ENCODE data around the gene FDX2.
"Not testable (repeated sequence)": the region's sequence is repeated elsewhere in the genome, so short reads cannot be mapped to it uniquely, and the experiment has no call there.

Gene FDX2

DNA sequence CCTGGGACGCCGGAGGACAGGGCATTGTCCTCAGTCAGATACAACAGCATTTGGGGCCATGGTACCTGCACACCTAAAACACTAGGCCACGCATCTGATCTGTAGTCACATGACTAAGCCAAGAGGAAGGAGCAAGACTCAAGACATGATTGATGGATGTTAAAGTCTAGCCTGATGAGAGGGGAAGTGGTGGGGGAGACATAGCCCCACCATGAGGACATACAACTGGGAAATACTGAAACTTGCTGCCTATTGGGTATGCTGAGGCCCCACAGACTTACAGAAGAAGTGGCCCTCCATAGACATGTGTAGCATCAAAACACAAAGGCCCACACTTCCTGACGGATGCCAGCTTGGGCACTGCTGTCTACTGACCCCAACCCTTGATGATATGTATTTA, 30.4 kb downstream of the FDX2 start:
- DNase-seq (ENCODE audit: low spot score), result no peak
- TF ChIP-seq, protein P1, sequence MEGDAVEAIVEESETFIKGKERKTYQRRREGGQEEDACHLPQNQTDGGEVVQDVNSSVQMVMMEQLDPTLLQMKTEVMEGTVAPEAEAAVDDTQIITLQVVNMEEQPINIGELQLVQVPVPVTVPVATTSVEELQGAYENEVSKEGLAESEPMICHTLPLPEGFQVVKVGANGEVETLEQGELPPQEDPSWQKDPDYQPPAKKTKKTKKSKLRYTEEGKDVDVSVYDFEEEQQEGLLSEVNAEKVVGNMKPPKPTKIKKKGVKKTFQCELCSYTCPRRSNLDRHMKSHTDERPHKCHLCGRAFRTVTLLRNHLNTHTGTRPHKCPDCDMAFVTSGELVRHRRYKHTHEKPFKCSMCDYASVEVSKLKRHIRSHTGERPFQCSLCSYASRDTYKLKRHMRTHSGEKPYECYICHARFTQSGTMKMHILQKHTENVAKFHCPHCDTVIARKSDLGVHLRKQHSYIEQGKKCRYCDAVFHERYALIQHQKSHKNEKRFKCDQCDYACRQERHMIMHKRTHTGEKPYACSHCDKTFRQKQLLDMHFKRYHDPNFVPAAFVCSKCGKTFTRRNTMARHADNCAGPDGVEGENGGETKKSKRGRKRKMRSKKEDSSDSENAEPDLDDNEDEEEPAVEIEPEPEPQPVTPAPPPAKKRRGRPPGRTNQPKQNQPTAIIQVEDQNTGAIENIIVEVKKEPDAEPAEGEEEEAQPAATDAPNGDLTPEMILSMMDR (conservative IDR thresholded peaks at IDR 0.05; ENCODE audit: low read depth), result no peak
- ChIA-PET POLR2A (ENCODE audit: low non-redundant PET) (interaction anchor here (0.6 to 1.5 kb wide), 3 partner anchors 12 to 30 kb away, joined by 3 to 7 read pairs (median 4); partner anchors contain the start of gene ICAM1), CTCF (interaction anchor here (0.6 to 2.0 kb wide), 4 partner anchors 11 to 27 kb away, joined by 3 to 4 read pairs (median 4); no protein-coding TSS in a partner anchor)
- peak overlapping the region; percentile 93 for H3K27ac ChIP-seq

DNA sequence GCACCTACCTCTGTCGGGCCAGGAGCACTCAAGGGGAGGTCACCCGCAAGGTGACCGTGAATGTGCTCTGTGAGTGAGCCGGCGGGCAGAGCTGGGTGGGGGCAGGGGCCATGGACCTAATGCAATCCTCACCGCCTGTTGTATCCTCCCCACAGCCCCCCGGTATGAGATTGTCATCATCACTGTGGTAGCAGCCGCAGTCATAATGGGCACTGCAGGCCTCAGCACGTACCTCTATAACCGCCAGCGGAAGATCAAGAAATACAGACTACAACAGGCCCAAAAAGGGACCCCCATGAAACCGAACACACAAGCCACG, 30.9 kb downstream of the FDX2 start:
- H3K27ac ChIP-seq, result peak overlapping the region; percentile 93
- ChIA-PET POLR2A (ENCODE audit: low non-redundant PET) (no interaction called here), CTCF (interaction anchor here (1.2 to 2.0 kb wide), 2 partner anchors 15 to 26 kb away, joined by 4 read pairs; no protein-coding TSS in a partner anchor)
- TF ChIP-seq, protein P1 (conservative IDR thresholded peaks at IDR 0.05; ENCODE audit: low read depth), result no peak
- no peak for DNase-seq (ENCODE audit: low spot score)

DNA sequence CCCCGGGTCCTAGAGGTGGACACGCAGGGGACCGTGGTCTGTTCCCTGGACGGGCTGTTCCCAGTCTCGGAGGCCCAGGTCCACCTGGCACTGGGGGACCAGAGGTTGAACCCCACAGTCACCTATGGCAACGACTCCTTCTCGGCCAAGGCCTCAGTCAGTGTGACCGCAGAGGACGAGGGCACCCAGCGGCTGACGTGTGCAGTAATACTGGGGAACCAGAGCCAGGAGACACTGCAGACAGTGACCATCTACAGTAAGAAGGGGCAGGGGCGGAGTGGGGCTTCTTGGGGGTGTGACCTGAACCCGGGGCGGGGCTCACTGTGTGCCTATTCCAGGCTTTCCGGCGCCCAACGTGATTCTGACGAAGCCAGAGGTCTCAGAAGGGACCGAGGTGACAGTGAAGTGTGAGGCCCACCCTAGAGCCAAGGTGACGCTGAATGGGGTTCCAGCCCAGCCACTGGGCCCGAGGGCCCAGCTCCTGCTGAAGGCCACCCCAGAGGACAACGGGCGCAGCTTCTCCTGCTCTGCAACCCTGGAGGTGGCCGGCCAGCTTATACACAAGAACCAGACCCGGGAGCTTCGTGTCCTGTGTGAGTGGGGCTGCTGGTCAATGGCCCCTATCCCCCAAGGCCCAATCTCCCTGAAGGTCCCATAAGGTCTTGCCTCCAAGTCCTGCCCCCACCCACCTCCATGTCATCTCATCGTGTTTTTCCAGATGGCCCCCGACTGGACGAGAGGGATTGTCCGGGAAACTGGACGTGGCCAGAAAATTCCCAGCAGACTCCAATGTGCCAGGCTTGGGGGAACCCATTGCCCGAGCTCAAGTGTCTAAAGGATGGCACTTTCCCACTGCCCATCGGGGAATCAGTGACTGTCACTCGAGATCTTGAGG, 31.5 kb downstream of the FDX2 start:
- peak overlapping the region; percentile 93 for H3K27ac ChIP-seq
- POLR2A ChIA-PET (ENCODE audit: low non-redundant PET), result no interaction called here
- no peak for DNase-seq (ENCODE audit: low spot score)
- TF ChIP-seq, protein P1 (conservative IDR thresholded peaks at IDR 0.05; ENCODE audit: low read depth), result no peak
- CTCF ChIA-PET, result interaction anchor here (0.9 to 2.0 kb wide), 3 partner anchors 15 to 104 kb away, joined by 3 to 4 read pairs (median 4); no protein-coding TSS in a partner anchor

DNA sequence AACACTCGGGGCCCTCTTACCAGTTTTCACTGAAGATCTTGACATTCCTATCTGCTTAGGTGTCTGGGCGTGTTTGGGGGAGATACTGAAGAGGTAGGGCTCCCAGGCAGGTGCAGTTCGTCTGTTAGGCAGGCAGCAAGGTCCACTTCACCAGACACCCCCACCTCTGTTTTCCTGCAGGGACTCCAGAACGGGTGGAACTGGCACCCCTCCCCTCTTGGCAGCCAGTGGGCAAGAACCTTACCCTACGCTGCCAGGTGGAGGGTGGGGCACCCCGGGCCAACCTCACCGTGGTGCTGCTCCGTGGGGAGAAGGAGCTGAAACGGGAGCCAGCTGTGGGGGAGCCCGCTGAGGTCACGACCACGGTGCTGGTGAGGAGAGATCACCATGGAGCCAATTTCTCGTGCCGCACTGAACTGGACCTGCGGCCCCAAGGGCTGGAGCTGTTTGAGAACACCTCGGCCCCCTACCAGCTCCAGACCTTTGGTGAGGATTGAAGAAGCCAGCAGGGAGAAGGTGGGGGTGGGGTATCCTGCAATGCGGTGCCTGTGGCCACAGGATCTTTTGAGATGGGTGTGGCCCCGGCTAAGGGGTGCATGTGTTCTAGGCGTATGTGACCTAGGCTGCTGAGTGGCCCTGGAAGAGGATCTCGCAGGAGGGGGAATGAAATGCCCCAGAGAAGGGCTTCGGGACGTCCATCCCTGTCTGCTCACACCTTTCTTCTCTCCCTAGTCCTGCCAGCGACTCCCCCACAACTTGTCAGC, 32.3 kb downstream of the FDX2 start:
- ChIA-PET CTCF (interaction anchor here (0.9 to 2.0 kb wide), 2 partner anchors 25 to 105 kb away, joined by 3 to 4 read pairs; no protein-coding TSS in a partner anchor), POLR2A (ENCODE audit: low non-redundant PET) (no interaction called here)
- no peak for DNase-seq (ENCODE audit: low spot score)
- H3K27ac ChIP-seq, result peak overlapping the region; percentile 59
- TF ChIP-seq, protein P1 (conservative IDR thresholded peaks at IDR 0.05; ENCODE audit: low read depth), result no peak

DNA sequence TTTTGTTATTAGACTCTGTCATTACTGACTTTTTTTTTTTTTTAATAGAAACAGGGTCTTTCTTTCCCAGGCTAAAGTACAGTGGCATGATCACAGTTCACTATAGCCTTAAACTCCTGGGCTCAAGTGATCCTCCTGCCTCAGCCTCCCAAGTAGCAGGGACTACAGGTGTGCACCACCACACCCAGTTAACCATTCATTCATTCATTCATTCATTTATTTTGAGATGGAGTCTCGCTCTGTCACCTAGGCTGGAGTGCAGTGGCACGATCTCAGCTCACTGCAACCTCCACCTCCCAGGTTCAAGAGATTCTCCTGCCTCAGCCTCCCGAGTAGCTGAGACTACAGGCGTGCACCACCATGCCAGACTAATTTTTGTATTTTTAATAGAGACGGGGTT, 33.8 kb downstream of the FDX2 start:
- peak overlapping the region; percentile 59; the same call in 1 of the 2 replicates for H3K27ac ChIP-seq
- DNase-seq (ENCODE audit: low spot score); CTCF ChIA-PET; POLR2A ChIA-PET (ENCODE audit: low non-redundant PET): not testable (repeated sequence)

DNA sequence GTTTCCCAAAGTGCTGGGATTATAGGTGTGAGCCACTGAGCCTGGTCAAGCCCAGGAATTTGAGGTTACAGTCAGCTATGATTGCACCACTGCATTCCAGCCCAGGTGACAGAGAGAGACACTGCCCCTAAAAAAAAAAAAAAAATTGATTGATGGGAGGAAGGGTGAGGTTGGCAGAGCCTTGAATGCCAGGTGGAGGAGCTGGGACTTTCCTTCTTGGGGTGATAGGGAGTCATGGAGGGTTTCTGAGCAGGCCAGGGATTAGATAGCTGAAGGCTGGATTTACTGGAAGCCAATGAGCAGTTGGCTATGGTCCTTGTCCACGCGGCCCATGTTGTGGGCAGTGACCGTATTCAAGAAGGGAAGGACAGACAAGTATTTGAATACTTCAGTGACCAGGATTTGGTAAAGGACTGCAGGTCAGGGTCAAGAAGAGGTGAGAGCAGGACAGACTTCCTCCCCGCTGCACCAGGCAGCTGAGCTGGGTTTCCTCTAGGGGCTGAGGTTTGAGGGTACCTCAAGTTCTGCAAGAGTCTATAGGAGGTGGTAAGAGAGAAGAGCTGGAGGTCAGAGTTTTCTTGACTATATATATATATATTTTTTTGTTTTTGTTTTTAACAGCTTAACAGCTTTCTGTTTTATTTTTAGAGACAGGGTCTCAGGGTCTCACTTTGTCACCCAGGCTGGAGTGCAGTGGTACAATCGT, 35.9 kb downstream of the FDX2 start:
- H3K27ac ChIP-seq, result peak overlapping the region; percentile 9; the same call in 1 of the 2 replicates
- TF ChIP-seq, protein P1 (conservative IDR thresholded peaks at IDR 0.05; ENCODE audit: low read depth), result no peak
- CTCF ChIA-PET, result interaction anchor here (0.6 kb wide), 3 partner anchors 30 to 401 kb away, joined by 3 to 4 read pairs (median 3); no protein-coding TSS in a partner anchor
- POLR2A ChIA-PET (ENCODE audit: low non-redundant PET), result interaction anchor here (0.8 kb wide), 1 partner anchor 9 kb away, joined by 5 read pairs; the partner anchor contains the start of gene ICAM1
- DNase-seq (ENCODE audit: low spot score), result no peak

Measured in RWPE1 (cell line).